Amniotic epithelial cell (primary cell): ENCODE data around the gene IDUA.

Source experiments
- DNase-seq: peaks from one replicate; pipeline ENCODE4 v3.0.0-alpha.2; 2010; ENCODE audit warnings: low read depth

The IDUA gene

GRCh38 chr4:1001561-1002130 lies 14.8 kb downstream of the IDUA start:
- no peak for DNase-seq

GRCh38 chr4:1002131-1002630 lies 15.3 kb downstream of the IDUA start:
- peak; percentile 29 for DNase-seq

- no peak for DNase-seq
Measured at GRCh38 chr4:1002631-1003251, 15.9 kb downstream of the IDUA start.

- no peak for DNase-seq
Measured at GRCh38 chr4:1003271-1004070, 16.6 kb downstream of the IDUA start.

GRCh38 chr4:1004071-1004418 lies 17.2 kb downstream of the IDUA start:
- no peak for DNase-seq

GRCh38 chr4:1004557-1005485 lies 18.0 kb downstream of the IDUA start:
- DNase-seq, result no peak

GRCh38 chr4:1006856-1007255 lies 20.0 kb downstream of the IDUA start:
- no peak for DNase-seq

GRCh38 chr4:1008840-1009541 lies 22.1 kb downstream of the IDUA start:
- no peak for DNase-seq

GRCh38 chr4:1009542-1010394 lies 22.9 kb downstream of the IDUA start:
- peak; percentile 20 for DNase-seq

GRCh38 chr4:1010395-1011021 lies 23.7 kb downstream of the IDUA start:
- DNase-seq, result peak; percentile 93

GRCh38 chr4:1011022-1011665 lies 24.3 kb downstream of the IDUA start, which contains the start of gene FGFRL1:
FGFRL1 (plus strand) TSS chr4:1011626; CDS start chr4:1012486, 860 bp downstream.
- peak; percentile 76 for DNase-seq

- no peak for DNase-seq
Measured at GRCh38 chr4:1011666-1012033, 24.8 kb downstream of the IDUA start.

- DNase-seq, result no peak
Measured at GRCh38 chr4:1012034-1012739, 25.3 kb downstream of the IDUA start.

- DNase-seq, result no peak
Measured at GRCh38 chr4:1013225-1014073, 26.6 kb downstream of the IDUA start.

- DNase-seq, result no peak
Measured at GRCh38 chr4:1014291-1015167, 27.7 kb downstream of the IDUA start.

GRCh38 chr4:1015179-1015578 lies 28.3 kb downstream of the IDUA start:
- no peak for DNase-seq

- DNase-seq, result no peak
Measured at GRCh38 chr4:1015746-1016145, 28.9 kb downstream of the IDUA start.
